K562 (cell line): ENCODE measurements around the gene PHF1. TPM values are rescaled to one million over a fixed set of nuclear protein-coding genes. Genes with fewer than 3 reads are reported as not detected.

Experiments
- HDAC3 ChIP-seq: fragments of 450-650 bp; IDR thresholded peaks from 2 replicates; pipeline ENCODE4 v1.6.1; 2018; ENCODE audit warnings: borderline replicate concordance, mild to moderate bottlenecking, moderate library complexity; ENCODE audit not compliant: partially characterized antibody
- HDGF ChIP-seq: fragments of 450-650 bp; IDR thresholded peaks from 2 replicates; pipeline ENCODE4 v1.6.1; 2016
- ILK ChIP-seq: fragments of 450-650 bp; IDR thresholded peaks from 2 replicates; pipeline ENCODE4 v1.6.1; 2016; ENCODE audit warnings: missing genetic modification characterization, low read depth, mild to moderate bottlenecking, missing compliant biosample characterization, moderate library complexity, borderline replicate concordance
- MBD2 ChIP-seq: sonication (generic); IDR thresholded peaks from 2 replicates; pipeline ENCODE4 v1.6.1; 2016; ENCODE audit warnings: low read depth, borderline replicate concordance
- MEF2D ChIP-seq: conservative IDR thresholded peaks from 2 replicates; pipeline ENCODE4 v1.6.1; 2016; ENCODE audit warnings: low read depth, missing genetic modification characterization, missing compliant biosample characterization
- NFIC ChIP-seq: fragments of 450-650 bp; IDR thresholded peaks from 2 replicates; pipeline ENCODE4 v1.6.1; 2017; ENCODE audit warnings: mild to moderate bottlenecking, inconsistent platforms
- POLR2H ChIP-seq: IDR thresholded peaks from 2 replicates; pipeline ENCODE4 v1.6.1; 2016; ENCODE audit warnings: missing genetic modification characterization, low read depth, mild to moderate bottlenecking, control low read depth, missing compliant biosample characterization, moderate library complexity
- POLR3G ChIP-seq: IDR thresholded peaks from 2 replicates; pipeline ENCODE4 v1.6.1; 2011; ENCODE audit not compliant: insufficient read length, insufficient replicate concordance; ENCODE audit errors: extremely low read depth
- RCOR1 ChIP-seq, 2 experiments: IDR thresholded peaks; 2 replicates each; pipeline ENCODE4 v1.6.1; 2012; ENCODE audit warnings: low read depth in 2 of 2, low read length in 2 of 2, borderline replicate concordance in 1 of 2, improper control_type of control experiment in 1 of 2
- SIRT6 ChIP-seq: IDR thresholded peaks from one replicate; pipeline ENCODE4 v1.6.1; 2012; ENCODE audit warnings: low read depth, mild to moderate bottlenecking, control low read depth, inconsistent platforms, low read length, moderate library complexity
- SIX5 ChIP-seq, 2 experiments: IDR thresholded peaks; 2 replicates each; pipeline ENCODE4 v1.6.1; 2011; ENCODE audit warnings: low read length in 2 of 2, borderline replicate concordance in 1 of 2, low read depth in 1 of 2, mild to moderate bottlenecking in 1 of 2, moderate library complexity in 1 of 2; ENCODE audit not compliant: insufficient read depth in 1 of 2
- SMAD2 ChIP-seq: fragments of 150-350 bp; IDR thresholded peaks from 2 replicates; pipeline ENCODE4 v1.6.1; 2014; ENCODE audit warnings: low read depth, mild to moderate bottlenecking, low read length
- TFAP4 ChIP-seq: sonication (generic); formaldehyde crosslinking; IDR thresholded peaks from 2 replicates; pipeline ENCODE4 v1.8.0; 2022; ENCODE audit warnings: missing genetic modification reagents, mild to moderate bottlenecking, moderate library complexity, borderline replicate concordance
- THRB ChIP-seq: fragments of 450-650 bp; formaldehyde crosslinking; conservative IDR thresholded peaks from 2 replicates; pipeline ENCODE4 v1.4.0; 2022; ENCODE audit warnings: mild to moderate bottlenecking, missing genetic modification characterization
- TRIM24 ChIP-seq, 2 experiments: fragments of 450-650 bp; IDR thresholded peaks; 2 replicates each; pipeline ENCODE4 v1.6.1; 2016
- U2AF1 ChIP-seq: fragments of 200-400 bp; formaldehyde crosslinking; optimal IDR thresholded peaks from 2 replicates; pipeline ENCODE3; 2017; ENCODE audit warnings: mild to moderate bottlenecking, low read depth, low read length, moderate library complexity
- ZNF384 ChIP-seq: IDR thresholded peaks from 2 replicates; pipeline ENCODE4 v1.6.1; 2012; ENCODE audit warnings: low read depth, low read length, improper control_type of control experiment
- polyA plus RNA-seq, 8 experiments: library from polyadenylated mRNA; depleted of rRNA in 4 of 8; stranded (reverse) in 5 of 8; unstranded in 3 of 8; fragments of >200 nt; fragmentation: Nextera tagmentation in 2 of 8; fragmentation: Illumina TruSeq in 1 of 8; extraction: Ambion mirVana in 2 of 8; extraction: Trizol in 1 of 8; gene quantifications; 2 replicates each; pipeline versions ENCODE4 v1.2.1 to v1.2.3, GENCODE V29; 2011 to 2014; ENCODE audit warnings: inconsistent platforms in 1 of 8, missing spikeins in 1 of 8
- total RNA-seq, 7 experiments: library from RNA; depleted of rRNA in 6 of 7; stranded (reverse); fragments of >200 nt in 6 of 7; fragmentation: Illumina TruSeq in 2 of 7; extraction: Trizol in 2 of 7; gene quantifications; 2 replicates each; pipeline versions ENCODE4 v1.2.1 to v1.2.3, GENCODE V29; 2011 to 2021; ENCODE audit warnings: low replicate concordance in 1 of 7
- TF ChIP-seq, protein P1 (sequence below): sonication (generic); formaldehyde crosslinking; IDR thresholded peaks from 2 replicates; pipeline ENCODE4 v1.8.0; 2022; ENCODE audit warnings: mild to moderate bottlenecking, missing genetic modification reagents
- TF ChIP-seq, protein P2 (sequence below): fragments of 450-650 bp; IDR thresholded peaks from 2 replicates; pipeline ENCODE4 v1.6.1; 2017; ENCODE audit warnings: antibody characterized with exemption, mild to moderate bottlenecking

The PHF1 gene
- total and polyA plus RNA-seq, 9 of the 15 experiments (the other 6 are each of a cell fraction or from before 2014, with no cell fraction given) = 3.7 to 64.2 (median 33.7) TPM

- TF ChIP-seq U2AF1 = no peak
- no peak for TF ChIP-seq HDAC3
- TF ChIP-seq POLR2H (tag) = no peak
- peak; percentile 74 to 98; a peak in 3 of 4 replicates for TF ChIP-seq TRIM24 (IDR thresholded peaks at IDR 0.05)
- TF ChIP-seq, protein P1, sequence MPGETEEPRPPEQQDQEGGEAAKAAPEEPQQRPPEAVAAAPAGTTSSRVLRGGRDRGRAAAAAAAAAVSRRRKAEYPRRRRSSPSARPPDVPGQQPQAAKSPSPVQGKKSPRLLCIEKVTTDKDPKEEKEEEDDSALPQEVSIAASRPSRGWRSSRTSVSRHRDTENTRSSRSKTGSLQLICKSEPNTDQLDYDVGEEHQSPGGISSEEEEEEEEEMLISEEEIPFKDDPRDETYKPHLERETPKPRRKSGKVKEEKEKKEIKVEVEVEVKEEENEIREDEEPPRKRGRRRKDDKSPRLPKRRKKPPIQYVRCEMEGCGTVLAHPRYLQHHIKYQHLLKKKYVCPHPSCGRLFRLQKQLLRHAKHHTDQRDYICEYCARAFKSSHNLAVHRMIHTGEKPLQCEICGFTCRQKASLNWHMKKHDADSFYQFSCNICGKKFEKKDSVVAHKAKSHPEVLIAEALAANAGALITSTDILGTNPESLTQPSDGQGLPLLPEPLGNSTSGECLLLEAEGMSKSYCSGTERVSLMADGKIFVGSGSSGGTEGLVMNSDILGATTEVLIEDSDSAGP (CRISPR knock-in tag) = no peak
- no peak; a peak in 1 of 4 replicates for TF ChIP-seq RCOR1 (IDR thresholded peaks at IDR 0.05; ENCODE audit: borderline replicate concordance in 1 of 2, low read depth in 2 of 2, low read length in 2 of 2)
- TF ChIP-seq MEF2D (tag) = 0 out of 2 replicates have a peak, but pooled peaks have one; percentile 56
- TF ChIP-seq, protein P2, sequence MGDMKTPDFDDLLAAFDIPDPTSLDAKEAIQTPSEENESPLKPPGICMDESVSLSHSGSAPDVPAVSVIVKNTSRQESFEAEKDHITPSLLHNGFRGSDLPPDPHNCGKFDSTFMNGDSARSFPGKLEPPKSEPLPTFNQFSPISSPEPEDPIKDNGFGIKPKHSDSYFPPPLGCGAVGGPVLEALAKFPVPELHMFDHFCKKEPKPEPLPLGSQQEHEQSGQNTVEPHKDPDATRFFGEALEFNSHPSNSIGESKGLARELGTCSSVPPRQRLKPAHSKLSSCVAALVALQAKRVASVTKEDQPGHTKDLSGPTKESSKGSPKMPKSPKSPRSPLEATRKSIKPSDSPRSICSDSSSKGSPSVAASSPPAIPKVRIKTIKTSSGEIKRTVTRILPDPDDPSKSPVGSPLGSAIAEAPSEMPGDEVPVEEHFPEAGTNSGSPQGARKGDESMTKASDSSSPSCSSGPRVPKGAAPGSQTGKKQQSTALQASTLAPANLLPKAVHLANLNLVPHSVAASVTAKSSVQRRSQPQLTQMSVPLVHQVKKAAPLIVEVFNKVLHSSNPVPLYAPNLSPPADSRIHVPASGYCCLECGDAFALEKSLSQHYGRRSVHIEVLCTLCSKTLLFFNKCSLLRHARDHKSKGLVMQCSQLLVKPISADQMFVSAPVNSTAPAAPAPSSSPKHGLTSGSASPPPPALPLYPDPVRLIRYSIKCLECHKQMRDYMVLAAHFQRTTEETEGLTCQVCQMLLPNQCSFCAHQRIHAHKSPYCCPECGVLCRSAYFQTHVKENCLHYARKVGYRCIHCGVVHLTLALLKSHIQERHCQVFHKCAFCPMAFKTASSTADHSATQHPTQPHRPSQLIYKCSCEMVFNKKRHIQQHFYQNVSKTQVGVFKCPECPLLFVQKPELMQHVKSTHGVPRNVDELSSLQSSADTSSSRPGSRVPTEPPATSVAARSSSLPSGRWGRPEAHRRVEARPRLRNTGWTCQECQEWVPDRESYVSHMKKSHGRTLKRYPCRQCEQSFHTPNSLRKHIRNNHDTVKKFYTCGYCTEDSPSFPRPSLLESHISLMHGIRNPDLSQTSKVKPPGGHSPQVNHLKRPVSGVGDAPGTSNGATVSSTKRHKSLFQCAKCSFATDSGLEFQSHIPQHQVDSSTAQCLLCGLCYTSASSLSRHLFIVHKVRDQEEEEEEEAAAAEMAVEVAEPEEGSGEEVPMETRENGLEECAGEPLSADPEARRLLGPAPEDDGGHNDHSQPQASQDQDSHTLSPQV = no peak
- peak; percentile 86; the same call in 1 of the 2 replicates for TF ChIP-seq THRB (CRISPR knock-in tag)
- TF ChIP-seq POLR3G = no peak
- no peak for TF ChIP-seq ZNF384
- no peak for TF ChIP-seq SMAD2
- no peak for TF ChIP-seq SIRT6
- TF ChIP-seq NFIC = peak; percentile 49; the same call in 1 of the 2 replicates
- TF ChIP-seq TFAP4 (CRISPR knock-in tag) = no peak
- no peak for TF ChIP-seq ILK
- no peak for TF ChIP-seq HDGF
- TF ChIP-seq SIX5 (IDR thresholded peaks at IDR 0.05; ENCODE audit: borderline replicate concordance in 1 of 2, insufficient read depth in 1 of 2, low read depth in 1 of 2, low read length in 2 of 2) = peak in 1 of 2 experiments; percentile 34; a peak in 1 of 4 replicates
- TF ChIP-seq MBD2 = no peak; the same call in 1 of the 2 replicates
Measured at GRCh38 chr6:33420491-33421343, 9.9 kb downstream of the PHF1 start (continued).
